Measurements from ENCODE around the gene SLC6A13. TPM values are rescaled to one million over a fixed set of nuclear protein-coding genes. Genes with fewer than 3 reads are reported as not detected.
"Not testable (repeated sequence)": the region's sequence is repeated elsewhere in the genome, so short reads cannot be mapped to it uniquely, and the experiment has no call there.

SLC6A13 gene
- polyA plus RNA-seq, 4 donors, result 3.6 to 47.4 (median 44.1) TPM

DNA sequence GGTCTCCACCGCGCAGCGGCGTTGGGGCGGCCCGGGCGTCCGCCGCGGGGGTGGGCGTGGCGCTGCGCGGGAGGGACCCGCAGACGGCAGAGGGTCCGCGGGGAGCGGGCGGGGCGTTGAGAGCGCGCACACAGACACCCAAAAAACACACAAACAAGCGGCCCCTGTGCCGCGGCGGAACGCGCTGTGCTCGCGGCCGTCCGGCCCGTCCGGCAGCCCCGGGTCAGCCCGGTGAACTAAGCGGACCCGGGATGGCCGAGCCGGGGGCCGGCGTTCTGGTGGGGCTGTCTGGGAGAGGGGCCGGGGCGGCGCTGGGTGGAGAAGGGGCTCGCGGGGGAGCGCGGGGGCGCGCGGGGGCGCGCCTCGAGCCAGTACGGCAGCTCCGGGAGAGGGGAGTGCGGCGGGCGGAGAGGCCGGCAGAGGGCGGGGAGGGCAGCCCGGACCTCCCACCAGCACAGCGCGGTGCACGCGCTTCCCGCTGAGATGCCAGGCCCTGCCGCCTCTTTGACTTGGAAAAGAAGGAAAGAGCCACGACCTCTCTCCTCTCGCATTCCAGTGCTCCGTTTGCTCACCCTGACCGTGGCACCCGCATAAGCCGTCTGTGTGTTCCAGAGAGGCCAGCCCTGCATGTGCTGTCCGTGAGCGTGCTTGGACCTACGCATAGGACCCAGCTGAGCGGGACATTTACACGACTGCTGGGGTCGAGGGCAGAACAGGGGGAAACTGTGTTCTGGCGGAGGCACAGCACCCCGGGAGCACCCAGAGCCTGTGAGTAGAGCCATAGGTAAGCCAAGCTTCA is 59.0 kb downstream of the SLC6A13 start:
- no peak for DNase-seq (ENCODE audit: low read depth in 4 of 4, low spot score in 3 of 4)

DNA sequence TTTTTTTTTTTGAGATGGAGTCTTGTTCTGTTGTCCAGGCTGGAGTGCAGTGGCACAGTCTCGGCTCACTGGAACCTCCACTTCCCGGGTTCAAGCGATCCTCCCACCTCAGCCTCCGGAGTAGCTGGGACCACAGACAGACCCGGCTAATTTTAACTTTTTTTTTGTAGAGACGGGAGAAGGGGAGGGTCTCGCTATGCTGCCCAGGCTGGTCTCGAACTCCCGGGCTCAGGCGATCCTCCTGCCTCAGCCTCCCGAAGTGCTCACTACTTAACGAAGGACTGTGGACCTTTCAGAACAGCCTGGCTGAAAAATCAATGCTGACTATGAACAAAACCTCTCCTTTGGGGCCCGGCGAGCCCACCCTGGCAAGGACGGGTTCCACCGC is 59.6 kb downstream of the SLC6A13 start:
- DNase-seq (ENCODE audit: low read depth in 4 of 4, low spot score in 3 of 4), result no peak

DNA sequence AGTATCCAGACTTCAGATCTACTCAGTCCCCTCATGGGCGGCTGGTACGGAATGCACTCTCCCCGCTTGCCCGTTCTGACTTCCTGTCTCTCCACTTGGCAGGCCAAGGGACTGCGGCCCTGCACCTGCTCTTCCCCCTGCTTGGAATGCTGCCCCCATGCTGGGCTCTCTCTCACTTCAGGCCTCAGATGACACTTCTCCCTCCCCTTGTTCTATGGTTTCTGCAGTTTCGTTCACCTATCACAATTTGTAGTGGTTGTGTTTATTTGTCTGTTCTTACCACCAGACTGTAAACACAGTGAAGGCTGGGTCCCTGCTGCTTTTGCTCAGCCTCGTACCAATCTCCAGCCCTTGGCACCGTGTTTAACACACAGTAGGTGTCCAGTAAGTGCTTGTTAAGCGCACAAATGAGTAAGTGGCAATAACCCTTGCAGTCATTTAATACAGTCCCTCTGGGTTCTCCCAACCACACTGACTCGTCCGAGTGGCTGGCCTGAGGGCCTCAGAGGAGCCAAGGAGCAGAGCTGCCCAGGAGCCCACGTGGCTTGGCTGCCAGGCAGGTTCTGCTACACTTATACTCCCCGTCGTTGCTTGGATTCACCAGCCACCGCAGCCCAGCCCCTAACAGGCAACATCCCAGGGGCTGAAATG is 60.4 kb downstream of the SLC6A13 start:
- DNase-seq (ENCODE audit: low read depth in 4 of 4, low spot score in 3 of 4), result no peak

DNA sequence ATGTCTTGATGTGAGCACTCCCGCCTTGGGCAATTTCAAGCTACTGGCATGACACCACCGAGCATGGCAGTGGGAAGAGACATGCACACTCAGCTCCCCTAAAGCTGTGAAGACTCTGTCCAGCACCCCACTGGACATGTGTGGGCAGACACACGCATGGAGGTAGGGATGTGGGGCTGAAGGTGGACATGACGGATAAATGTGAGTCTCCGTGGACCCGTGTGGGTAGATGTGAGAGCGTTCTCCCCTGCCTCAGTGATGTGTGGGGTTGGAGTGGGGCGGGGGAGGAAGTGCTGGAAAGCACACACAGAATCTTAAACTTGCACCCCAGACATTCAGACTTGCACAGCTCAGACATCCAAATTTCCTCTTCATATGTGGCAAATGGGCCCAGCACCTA is 61.3 kb downstream of the SLC6A13 start:
- DNase-seq (ENCODE audit: low read depth in 4 of 4, low spot score in 3 of 4), result no peak

DNA sequence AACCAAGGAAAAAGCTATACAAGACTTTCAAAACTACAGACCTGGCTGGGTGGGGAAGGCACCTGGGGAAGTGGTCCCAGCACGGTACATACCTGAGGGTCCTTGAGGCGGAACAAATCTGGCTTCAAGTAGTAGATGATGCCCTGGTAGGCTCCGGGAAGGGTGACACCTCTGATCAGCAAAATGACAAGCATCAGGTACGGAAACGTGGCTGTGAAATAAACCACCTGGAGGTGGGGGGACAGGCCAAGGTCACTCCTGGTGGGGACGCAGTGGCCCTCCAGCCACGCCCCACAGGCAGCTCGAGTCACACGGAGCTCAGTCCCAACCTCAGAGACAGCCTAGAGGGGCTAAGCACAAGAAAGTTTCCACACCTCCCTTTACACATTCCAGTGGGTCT is 63.9 kb downstream of the SLC6A13 start:
- no peak for DNase-seq (ENCODE audit: low read depth in 4 of 4, low spot score in 3 of 4)

DNA sequence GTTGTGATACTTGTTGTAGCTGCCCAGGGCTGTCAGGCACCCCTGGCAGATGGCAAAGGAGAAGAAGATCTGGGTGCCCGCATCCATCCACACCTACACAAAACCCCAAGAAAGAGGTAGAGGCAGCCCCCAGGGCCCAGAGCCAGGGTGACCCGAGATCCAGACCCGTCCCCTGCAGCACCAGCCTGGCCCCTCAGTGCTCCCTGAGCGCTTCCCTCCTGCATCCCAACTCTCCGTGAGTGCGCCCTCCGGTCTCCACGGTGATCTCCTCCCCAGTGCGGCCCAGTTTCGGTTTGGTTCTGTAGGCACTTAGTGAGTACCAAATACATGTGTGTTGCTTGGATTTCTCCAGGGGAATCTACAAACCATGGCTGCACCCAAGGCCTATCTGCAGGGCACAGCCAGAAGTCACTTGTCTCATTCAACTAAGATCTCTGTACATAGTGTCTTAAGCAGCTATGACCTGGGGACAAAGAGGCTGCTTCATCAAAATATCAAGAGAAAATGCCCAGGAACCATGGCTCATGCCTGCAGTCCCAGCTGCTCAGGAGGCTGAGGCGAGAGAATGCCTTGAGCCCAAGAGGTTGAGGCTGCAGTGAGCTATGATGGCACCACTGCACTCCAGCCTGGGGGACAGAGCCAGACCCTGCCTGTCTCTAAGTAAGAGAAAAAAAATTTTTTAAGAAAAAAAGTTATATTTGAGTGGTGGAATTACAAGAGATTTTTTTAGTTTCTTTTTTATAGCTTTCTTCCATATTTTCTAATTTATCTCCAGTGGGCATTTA is 64.5 kb downstream of the SLC6A13 start:
- no peak for DNase-seq (ENCODE audit: low read depth in 4 of 4, low spot score in 3 of 4)

DNA sequence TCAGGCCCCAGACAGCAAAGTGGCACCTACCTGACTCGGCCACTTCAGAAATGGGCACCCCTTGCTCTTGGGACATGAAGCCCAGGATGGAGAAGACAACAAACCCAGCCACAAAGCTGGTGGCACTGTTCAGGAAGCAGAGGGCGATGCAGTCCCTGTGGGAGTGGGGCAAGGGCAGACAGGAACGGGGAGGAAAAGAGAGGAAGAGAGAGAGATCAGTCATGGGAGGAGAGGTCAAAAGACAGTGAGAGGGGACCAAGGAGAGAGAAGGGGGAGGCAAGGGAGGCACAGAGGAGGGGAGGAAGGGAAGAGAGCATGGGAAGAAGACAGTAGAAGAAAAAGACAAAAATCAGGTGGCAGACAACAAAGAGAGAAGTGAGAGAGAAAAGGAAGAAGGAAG is 65.3 kb downstream of the SLC6A13 start:
- no peak for DNase-seq (ENCODE audit: low read depth in 4 of 4, low spot score in 3 of 4)

DNA sequence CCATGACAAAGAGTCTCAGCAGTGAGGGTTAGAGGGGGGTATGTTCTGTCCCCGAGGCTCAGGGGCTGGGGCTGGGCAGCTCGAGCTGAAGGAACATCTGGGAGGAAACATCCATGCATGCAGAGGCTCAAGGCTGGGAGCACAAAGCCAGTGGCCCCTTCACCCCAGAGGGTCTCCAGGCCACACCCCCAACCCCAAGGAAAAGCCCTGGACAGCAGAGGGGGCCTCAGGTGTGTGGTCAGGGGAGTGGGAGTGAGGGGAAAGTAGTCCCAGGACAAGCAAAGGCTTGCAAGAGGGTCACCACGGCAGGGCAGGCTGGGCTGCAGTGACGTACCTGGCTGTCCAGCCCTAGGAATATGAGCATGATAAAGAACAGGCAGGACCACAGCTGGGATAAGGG is 66.2 kb downstream of the SLC6A13 start:
- no peak for DNase-seq (ENCODE audit: low read depth in 4 of 4, low spot score in 3 of 4)

DNA sequence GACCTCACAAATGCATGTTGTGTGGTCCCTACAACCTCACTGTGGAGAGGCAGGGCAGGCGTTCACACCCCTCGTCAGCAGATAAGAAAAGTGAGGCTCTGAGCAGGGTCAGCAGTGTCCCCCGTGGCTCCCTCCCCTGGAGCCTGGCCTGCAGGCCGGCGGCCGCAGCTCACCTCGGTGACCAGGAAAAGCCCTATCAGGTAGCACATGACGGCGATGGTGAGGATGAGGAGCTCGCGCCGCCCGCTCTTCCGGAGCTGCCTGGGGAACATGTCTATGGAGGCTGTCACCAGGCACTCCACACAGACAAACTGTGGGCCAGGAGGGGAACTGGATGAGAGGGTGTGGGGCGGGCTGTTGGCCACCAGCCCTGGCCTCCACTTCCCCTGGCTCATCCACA is 66.7 kb downstream of the SLC6A13 start:
- DNase-seq (ENCODE audit: low read depth in 4 of 4, low spot score in 3 of 4), result no peak

DNA sequence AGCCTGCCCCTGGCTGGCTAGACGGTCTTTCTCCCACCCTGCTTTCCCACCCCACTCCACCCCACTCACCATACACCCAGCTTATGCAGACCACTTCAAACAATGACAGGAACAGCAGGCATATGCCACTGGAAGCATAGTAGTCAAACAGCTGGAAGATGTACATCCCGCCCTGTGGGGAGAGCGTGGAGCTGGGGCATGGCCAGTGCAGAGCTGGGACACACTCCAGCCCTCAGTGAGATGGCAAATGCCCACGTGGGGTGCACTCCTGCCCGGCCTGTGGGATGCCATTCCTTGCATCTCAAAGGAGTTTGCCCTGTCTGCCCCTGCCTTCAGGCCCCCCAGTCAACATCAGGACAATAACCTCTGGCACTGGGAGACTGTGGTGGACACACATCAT is 67.5 kb downstream of the SLC6A13 start:
- DNase-seq (ENCODE audit: low read depth in 4 of 4, low spot score in 3 of 4), result no peak

DNA sequence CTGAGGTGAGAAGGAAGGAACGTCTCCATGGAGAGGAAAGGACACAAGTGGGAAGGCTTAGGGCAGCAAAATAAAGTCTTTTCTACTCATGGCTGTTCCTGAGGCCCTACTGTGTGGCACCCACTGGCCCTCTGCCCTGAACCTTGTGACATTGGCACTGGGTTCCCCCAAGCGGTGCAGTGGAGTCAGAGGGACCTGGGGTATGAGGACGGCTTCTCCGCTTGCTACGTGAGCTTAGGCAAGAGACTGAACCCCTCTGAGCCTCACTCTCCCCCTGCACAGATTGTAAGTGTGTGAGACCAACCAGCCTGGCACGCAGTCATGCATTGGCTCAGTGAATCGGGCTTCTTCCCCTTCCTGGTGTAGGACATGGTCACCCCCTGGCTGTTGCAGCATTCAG is 68.4 kb downstream of the SLC6A13 start:
- DNase-seq (ENCODE audit: low read depth in 4 of 4, low spot score in 3 of 4), result no peak

DNA sequence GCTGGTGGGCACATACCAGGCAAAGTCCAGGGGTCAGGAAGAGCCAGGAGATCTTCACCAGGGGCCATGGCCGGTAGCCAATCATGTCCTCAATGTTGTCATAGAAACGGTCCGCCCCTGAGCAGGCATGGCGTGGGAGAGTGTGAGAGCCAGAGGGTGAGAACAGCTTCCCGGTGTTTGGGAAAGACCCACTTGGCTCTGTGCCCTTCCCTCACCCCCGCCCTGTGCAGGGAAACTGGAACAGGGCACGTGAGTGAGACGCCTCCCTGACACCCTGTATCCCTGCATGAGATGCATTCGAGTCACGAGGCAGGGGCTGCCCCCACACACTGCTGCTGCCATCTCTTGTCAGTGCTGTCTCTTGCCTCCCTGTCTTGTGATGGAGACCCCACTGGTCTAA is 69.4 kb downstream of the SLC6A13 start:
- DNase-seq (ENCODE audit: low read depth in 4 of 4, low spot score in 3 of 4), result no peak

DNA sequence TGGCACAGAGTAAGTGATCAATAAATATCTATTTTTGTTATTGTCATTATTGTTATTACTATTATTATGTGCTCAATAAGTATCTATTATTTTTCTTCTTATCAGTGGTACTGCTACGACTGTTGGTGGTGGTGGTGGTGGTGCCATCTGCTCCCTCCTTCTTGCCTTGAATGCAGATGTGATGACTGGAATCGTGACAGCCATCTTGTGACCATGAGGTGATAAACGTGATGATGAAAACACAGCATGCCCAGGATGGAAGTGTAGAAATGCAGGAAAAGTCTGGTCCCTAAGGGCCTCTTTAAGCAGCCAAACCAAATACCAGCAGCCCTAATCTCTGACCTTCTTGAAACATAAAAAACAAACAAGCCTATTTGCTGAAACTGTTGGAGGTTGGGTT is 71.1 kb downstream of the SLC6A13 start:
- DNase-seq (ENCODE audit: low read depth in 4 of 4, low spot score in 3 of 4), result no peak

DNA sequence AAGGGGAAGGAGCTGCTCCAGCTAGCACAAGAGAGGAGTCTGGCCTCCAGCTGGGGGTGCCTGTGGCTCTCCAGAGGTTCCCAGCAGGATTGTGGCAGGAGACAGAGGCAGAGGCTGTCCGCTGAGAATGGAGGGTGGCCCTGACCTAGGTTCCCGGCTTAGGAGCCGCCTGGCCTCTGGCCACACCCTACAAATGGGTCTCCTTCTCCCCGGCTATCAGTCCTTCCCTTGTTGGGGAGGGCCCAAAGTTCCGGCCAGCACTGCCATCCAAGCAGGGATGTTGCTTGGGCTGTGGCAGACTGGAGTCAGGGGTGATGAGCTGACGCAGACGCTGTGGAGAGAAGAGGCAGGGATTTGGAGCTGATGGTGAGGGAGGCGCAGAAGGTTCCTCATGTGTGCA is 71.8 kb downstream of the SLC6A13 start:
- DNase-seq (ENCODE audit: low read depth in 4 of 4, low spot score in 3 of 4), result no peak

DNA sequence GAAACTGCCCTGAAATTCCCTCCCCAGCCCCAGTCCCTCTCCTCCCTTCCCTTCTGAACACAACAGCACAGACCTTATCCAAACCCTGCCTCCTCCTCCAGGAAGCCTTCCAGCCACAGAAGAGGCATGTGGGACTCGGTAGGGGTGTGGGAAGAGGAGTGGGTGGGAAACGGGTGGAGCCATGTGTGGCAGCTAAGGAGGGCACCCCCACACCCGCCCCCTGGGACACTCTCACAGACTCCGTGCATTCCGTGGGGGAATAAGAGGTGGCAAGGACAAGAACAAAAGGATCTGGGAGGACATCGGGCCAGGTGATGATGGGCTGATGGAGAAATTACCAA is 73.0 kb downstream of the SLC6A13 start:
- no peak for DNase-seq (ENCODE audit: low read depth in 4 of 4, low spot score in 3 of 4)

DNA sequence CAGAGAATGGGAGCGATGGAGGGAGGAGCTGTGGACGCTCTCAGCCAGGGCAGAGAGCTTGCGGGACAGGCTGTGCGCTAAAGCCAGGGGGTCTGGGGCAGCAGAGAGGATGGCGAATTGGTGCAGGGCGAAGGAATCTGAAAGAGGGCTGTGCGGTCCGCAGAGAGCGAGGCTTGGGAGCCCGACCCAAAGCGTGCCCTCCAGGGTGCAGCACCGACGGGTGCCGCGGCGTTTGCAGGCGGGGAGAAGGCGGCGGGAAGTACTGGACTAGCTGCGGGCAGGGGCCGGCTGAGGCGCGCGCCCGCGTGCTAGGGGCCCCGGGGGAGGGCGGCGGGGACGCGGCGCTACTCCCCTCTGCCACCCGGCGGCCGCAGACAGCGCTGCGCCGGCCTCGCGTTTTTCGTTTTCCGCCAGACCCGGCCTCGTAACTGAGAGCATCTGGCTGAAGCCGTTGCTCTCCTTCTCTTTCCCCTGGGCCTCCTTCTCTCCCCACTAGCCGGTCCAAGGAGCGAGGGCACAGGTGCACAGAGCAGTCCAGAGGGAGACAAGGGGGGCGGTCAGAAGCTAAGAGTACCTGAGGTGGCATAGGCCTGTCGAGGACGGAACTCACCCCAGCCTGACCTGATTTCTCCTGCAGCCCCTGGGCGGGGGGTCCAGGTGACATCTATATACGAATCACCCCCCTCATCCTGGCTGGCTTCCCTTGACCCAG is 73.6 kb downstream of the SLC6A13 start:
- peak in 1 of 4 donors; percentile 63 for DNase-seq (ENCODE audit: low read depth in 4 of 4, low spot score in 3 of 4)

DNA sequence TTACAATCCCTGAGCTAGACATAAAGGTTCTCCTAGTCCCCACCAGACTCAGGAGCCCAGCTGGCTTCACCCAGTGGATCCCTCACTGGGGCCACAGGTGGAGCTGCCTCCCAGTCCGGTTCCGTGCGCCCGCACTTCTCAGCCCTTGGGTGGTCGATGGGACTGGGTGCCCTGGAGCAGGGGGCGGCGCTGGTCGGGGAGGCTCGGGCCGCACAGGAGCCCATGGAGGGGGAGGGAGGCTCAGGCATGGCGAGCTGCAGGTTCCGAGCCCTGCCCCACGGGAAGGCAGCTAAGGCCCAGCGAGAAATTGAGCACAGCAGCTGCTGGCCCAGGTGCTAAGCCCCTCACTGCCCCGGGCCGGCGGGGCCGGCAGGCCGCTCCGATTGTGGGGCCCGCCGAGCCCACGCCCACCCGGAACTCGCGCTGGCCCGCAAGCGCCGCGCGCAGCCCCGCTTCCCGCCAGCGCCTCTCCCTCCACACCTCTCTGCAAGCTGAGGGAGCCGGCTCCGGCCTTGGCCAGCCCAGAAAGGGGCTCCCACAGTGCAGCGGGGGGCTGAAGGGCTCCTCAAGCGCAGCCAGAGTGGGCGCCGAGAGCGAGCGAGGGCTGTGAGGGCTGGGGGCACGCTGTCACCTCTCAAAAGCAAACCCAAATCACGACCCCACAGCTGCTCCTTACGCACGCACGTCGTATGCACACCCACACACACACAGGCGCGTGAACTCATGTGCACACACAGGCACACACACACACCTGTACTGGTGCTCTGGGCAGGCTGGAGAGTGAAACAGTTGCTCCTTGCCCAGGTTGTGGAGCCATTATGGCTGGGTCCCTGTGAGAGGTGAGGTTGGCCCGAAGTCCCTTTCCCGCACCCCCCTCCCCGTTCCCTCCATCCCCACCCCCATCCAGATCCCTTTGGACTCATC is 74.4 kb downstream of the SLC6A13 start:
- DNase-seq (ENCODE audit: low read depth in 4 of 4, low spot score in 3 of 4), result not testable (repeated sequence)

DNA sequence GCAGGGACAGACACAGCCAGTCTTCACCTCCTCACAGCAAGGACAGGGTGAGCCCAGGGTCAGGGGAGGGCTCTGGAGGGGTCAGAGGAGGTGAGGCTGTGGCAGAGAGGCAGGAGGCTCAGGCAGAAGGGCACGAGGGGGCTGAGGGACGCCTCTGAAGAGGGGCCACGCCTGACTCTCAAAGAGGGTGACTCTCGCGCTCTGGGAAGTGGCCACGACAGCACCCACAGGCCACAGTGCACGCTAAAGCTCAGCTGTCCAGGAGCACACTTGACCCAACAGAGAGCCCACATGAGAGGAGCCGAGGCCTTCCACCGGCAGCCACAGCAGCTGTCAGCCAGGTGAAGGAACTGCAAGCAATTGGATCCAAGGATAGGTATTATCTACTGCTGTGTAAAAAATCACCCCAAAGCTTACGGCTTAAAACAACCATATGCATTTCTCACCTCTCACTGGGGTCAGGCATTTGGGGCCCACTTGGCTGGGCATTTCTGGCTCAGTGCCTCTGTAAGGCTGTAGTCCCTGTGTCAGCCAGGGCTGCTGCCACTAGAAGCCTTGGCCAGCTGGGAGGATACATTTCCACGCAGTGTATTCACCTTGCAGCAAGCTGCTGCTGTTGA is 76.5 kb downstream of the SLC6A13 start:
- DNase-seq (ENCODE audit: low read depth in 4 of 4, low spot score in 3 of 4), result no peak

DNA sequence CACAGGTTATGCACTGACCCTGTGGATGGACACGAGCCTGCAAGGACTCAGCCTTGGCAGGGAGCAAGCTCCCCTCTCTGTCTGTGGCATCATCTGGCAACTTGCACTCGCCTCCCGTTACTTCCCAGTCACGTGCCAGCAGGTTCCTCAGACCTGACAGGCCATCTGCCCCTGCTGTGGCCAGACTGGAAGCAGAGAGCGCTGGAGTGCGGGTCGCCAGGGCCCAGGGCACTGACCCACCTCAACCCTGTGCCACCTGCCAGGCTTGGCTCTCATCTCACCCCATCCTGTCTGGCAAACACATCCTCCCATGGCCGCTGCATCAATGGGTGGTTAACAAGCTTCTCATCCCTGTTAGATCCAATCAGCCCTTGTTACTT is 77.1 kb downstream of the SLC6A13 start:
- DNase-seq (ENCODE audit: low read depth in 4 of 4, low spot score in 3 of 4), result no peak

Data from left renal pelvis (tissue), 4 donors.